C4-2B (cell line): ENCODE data around the gene CYB561.

Source experiments
- H3K27ac ChIP-seq: fragments of 450-650 bp; 2 replicates; pipeline ENCODE4 v1.5.1; 2017
- ZFX ChIP-seq: fragments of 450-650 bp; IDR thresholded peaks from 2 replicates; pipeline ENCODE4 v1.6.1; 2017
- TF ChIP-seq, protein P1 (sequence below): fragments of 450-650 bp; conservative IDR thresholded peaks from 2 replicates; pipeline ENCODE4 v1.5.1; 2017; ENCODE audit warnings: mild to moderate bottlenecking

CYB561 gene

DNA sequence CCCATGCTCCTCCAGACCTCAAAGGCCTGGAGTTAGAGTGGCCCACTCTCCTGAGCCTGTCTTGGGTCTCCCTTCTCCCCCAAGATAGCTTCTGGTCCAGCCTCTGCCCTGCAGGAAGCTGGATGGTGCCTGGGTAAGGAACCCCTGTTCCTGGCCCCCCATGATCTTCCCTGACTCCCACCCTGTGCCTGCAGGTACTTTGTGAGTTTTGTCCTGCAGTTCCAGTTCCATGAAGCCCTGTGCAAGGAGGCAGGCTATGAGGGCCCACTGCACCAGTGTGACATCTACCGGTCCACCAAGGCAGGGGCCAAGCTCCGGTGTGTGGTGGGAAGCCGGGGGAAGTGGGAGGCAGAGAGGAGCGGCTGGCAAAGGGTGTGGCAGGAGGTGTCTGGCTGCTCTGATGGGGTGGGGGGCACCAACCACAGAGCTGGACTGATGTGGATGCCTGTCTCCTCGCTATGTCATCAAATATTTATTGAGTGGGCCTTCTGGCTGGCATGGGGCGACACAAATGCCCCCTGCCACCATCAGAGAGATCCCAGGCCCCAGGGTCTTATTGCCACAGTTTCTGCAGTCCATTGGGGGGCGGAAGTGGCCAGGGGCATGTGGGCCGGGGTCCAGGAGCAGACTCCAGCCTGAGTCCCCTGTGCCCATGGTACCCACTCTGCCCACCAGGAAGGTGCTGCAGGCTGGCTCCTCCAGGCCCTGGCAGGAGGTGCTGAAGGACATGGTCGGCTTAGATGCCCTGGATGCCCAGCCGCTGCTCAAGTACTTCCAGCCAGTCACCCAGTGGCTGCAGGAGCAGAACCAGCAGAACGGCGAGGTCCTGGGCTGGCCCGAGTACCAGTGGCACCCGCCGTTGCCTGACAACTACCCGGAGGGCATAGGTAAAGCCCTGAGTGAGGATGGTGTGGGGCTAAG, 37.8 kb upstream of the CYB561 start:
- no peak overlapping the region for H3K27ac ChIP-seq
- TF ChIP-seq, protein P1, sequence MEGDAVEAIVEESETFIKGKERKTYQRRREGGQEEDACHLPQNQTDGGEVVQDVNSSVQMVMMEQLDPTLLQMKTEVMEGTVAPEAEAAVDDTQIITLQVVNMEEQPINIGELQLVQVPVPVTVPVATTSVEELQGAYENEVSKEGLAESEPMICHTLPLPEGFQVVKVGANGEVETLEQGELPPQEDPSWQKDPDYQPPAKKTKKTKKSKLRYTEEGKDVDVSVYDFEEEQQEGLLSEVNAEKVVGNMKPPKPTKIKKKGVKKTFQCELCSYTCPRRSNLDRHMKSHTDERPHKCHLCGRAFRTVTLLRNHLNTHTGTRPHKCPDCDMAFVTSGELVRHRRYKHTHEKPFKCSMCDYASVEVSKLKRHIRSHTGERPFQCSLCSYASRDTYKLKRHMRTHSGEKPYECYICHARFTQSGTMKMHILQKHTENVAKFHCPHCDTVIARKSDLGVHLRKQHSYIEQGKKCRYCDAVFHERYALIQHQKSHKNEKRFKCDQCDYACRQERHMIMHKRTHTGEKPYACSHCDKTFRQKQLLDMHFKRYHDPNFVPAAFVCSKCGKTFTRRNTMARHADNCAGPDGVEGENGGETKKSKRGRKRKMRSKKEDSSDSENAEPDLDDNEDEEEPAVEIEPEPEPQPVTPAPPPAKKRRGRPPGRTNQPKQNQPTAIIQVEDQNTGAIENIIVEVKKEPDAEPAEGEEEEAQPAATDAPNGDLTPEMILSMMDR = no peak
- TF ChIP-seq ZFX = no peak

DNA sequence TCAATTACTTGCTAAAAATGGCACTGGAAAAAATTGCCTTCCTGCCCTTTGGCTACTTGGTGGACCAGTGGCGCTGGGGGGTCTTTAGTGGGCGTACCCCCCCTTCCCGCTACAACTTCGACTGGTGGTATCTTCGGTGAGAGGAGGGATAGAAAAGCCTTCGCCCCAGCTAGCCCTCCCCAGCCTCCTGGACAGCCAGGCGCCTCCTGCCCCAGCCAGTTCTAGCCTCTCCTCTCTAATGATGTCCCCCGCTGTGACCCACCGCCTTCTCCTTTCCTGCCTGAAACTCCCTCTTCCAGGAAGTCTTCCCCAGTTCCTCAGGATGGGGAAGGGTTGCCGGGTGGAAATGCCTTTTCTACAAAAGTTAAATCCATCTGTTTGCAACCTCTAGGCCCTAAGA, 36.9 kb upstream of the CYB561 start:
- TF ChIP-seq, protein P1 = no peak
- TF ChIP-seq ZFX = no peak
- no peak overlapping the region for H3K27ac ChIP-seq

DNA sequence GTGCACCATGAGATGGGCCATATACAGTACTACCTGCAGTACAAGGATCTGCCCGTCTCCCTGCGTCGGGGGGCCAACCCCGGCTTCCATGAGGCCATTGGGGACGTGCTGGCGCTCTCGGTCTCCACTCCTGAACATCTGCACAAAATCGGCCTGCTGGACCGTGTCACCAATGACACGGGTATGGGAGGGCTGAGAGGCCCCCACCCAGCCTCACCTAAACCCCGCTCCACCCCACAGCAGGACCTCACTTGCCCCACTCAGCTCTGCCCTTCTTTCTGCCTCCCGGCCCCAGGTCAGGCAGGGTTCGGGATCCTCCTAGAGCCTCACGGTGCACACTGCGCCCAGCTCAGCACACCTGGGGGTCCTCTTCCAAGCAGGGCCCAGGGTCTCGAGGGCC, 36.4 kb upstream of the CYB561 start:
- TF ChIP-seq, protein P1 = no peak
- no peak for TF ChIP-seq ZFX

DNA sequence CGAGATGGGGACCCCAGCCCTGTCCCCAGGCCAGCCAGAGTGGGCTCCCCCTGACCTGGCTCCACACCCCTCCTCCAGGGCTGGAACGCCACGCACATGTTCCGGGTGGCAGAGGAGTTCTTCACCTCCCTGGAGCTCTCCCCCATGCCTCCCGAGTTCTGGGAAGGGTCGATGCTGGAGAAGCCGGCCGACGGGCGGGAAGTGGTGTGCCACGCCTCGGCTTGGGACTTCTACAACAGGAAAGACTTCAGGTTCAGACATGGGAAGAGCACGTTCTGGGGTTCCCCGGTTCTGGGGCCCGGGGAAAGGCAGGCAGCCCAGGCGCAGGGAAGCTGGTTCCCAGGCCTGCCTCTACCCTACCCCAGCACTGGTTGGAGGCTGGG, 35.4 kb upstream of the CYB561 start:
- no peak for TF ChIP-seq ZFX
- TF ChIP-seq, protein P1 = no peak
- H3K27ac ChIP-seq = no peak overlapping the region

More for the DNA sequence above, 36.4 kb upstream of the CYB561 start:
- no peak overlapping the region for H3K27ac ChIP-seq

DNA sequence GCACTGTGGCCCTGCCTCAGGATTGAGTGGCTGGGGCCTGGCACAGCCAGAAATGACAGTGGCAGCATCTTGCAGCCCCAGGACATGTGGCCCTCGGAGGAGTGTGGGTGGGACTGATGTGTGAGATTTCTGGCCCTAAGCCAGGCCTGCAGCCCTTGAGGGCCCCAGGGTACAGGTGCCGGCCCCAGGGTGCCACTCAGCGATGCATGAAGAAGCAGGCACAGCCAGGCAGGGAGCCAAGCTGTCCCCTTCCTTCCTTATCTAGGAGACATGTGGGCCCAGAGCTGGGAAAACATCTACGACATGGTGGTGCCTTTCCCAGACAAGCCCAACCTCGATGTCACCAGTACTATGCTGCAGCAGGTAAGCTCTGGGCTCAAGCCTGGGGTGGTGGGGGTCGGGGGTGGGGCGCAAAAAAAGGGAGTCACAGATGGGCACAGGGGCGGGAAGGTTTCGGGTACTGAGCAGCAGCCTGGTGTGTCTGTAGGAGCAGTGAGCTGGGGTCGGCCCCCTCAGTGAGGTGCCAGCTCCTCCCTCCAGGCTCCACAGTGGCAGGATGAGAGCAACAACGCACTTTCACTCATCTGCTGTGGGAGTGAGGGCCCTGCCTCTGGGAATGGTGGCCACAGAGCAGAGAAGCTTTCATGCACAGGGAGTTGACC, 34.9 kb upstream of the CYB561 start:
- no peak overlapping the region for H3K27ac ChIP-seq
- no peak for TF ChIP-seq ZFX
- TF ChIP-seq, protein P1 = no peak

DNA sequence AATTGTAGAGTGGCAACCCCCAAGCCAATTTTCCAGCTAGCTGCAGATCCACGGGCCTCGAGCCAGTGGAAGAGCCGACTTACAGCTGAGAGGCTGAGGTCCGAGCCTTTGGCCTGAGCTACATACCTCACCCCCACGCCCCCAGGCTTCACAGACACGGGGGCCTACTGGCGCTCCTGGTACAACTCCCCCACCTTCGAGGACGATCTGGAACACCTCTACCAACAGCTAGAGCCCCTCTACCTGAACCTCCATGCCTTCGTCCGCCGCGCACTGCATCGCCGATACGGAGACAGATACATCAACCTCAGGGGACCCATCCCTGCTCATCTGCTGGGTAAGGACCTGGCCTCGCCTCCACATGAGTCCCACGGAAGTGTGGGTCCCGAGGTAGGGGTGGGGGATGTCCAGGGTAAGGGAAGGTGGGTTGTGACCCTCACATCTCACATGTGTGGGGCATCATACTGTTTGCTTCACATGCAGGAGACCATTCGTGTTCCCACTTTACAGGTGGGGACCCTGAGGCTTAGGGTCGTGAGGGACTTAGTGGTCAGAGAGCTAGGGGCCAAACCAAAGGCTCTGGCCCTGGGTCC, 34.2 kb upstream of the CYB561 start:
- no peak overlapping the region for H3K27ac ChIP-seq
- no peak for TF ChIP-seq ZFX
- TF ChIP-seq, protein P1 = no peak
